ENCODE data around the gene OR5H15.
"Not testable (repeated sequence)": the region's sequence is repeated elsewhere in the genome, so short reads cannot be mapped to it uniquely, and the experiment has no call there.

OR5H15 gene

DNA sequence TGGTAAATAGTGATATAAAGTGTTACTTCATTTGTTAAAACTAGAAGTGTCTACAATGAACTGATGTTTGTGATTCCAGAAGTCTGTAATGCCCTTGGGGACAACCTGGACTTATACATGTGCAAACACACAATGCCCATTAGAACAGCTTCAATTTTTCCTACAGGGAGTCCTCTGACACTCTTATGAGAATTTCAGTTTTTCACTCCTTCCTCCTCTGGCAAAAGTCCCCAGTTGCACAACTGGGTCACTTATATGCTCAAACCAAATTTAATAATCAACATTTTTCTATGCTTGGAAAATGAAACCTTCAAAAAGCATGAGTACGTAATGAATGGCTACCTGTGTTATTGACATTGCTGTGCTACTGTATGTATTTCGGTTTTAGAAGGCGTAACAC lies at the start of gene OR5H15:
Gene OR5H15, plus strand, starts transcription at position 301 of the 400 bp plus-strand sequence. CDS start 2,004 bp downstream, outside the sequence.
- DNase-seq (ENCODE audit: low read depth), result no peak

DNA sequence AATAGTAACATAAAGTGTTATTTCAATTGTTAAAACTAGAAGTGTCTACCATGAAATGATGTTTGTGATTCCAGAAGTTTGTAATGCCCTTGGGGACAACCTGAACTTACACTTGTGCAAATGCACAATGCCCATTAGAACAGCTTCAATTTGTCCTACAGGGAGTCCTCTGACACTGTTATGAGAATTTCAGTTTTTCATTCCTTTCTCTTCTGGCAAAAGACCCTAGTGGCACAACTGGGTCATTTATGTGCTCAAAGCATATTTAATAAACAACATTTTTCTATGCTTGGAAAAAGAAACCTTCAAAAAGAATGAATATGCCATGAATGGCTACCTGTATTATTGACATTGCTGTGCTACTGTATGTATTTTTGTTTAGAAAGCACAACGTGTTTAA lies 36.1 kb upstream of the OR5H15 start, which contains the start of gene OR5H1:
Gene OR5H1, plus strand, starts transcription at position 301 of the 400 bp plus-strand sequence. CDS start 1,977 bp downstream, outside the sequence.
- DNase-seq (ENCODE audit: low read depth), result no peak

DNA sequence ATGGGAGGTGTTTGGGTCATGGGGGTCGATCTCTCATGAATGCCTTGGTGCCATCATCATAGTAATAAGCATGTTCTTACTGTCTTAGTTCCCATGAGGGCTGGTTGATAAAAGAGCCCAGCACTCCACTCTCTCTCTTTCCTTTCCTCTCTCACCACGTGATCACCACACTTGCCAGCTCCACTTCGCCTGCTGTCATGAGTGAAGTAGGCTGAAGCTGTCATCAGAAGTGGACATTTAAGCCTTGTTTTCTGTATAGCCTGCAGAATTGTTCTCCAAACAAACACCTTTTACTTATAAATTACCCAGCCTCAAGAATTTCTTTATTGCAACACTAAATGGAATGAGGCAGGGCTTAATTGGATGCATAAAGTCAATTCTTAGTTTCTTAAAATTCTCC lies 29.9 kb upstream of the OR5H15 start:
- DNase-seq (ENCODE audit: low read depth), result no peak

DNA sequence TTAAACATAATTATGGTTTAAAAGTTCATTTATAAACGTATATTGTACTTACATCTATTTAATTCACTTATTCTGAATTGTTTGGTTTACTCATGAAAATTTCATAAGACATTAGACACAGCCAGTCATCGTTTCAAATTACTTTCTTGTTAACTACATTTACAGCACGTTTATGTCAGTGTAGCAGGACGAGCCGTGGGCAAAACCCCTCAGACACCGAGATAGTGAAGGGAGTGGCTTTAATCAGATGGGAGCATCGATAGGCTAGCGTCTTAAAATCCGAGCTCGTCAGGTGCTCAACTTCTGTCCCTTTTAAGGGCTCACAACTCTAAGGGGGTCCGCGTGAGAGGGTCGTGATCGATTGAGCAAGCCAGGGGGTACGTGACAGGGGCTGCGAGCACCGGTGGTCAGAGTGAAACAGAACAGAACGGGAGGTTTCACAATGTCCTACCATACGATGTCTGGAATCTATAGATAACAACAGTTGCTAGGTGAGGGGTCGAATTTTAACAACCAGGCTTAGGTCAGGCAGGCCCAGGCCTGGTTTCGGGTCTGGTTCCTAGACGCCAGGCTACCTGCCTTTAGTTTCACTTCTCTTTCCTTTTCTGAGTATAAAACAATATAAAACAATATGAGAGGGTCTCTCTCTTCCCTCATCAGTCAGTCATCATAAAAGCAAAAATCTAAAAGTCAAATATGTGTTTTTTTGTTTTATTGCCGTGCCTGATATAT lies 28.5 kb upstream of the OR5H15 start:
- not testable (repeated sequence) for DNase-seq (ENCODE audit: low read depth)

DNA sequence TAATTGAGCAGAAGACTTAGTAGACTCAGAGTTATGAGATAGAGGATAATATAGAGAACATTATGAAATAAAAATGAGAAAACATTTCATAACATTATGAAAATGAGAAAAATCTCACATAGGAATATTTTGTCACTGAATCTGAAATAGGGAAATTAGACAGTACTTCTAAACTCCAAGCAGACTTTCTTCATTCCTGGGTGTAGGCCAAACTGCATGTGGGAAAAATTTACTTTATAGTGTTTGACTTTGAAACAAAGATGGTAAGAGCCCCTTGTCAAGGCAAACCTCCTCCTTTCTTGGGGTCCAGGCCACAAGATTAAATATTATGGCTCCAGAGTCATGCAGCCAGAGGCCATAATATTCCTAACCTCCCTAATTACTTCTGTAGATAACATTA lies 26.0 kb upstream of the OR5H15 start:
- DNase-seq (ENCODE audit: low read depth), result no peak

DNA sequence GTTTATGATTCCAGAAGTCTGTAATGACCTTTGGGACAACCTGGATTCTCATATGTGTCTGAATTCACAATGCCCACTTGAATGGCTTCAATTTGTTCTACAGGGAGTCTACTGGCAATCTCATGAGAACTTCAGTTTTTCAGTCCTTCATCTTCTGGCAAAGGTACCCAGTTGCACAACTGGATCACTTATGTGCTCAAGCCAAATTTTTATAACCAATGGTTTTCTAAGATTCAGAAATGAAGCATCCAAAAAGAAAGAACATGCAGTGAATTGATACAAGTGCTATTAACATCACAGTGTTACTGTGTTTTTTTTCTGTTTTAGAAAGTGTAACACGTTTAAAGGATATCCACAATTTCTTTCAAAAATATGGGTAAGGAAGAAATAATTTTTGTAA lies 19.3 kb upstream of the OR5H15 start, which contains the start of gene OR5H14:
Gene OR5H14, plus strand, starts transcription at position 301 of the 400 bp plus-strand sequence. CDS start 1,907 bp downstream, outside the sequence.
- DNase-seq (ENCODE audit: low read depth), result no peak

DNA sequence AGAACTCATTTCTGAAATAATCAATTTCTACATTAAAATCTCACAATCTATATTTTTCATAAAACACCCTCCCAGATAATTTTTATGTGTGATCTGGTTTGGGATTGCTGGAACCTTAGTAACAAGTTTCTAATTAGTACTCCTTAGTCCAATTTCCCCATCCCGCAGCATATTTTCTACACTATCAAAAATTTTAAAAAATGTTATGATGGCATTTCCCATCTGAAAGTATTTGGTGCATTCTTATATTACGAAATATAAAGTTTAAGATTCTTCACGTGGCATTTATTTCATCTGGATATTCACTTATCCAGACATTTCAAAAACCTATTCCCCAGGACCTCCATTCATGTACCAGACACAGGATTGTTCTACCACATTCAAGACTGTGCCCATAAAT lies 17.7 kb upstream of the OR5H15 start:
- DNase-seq (ENCODE audit: low read depth), result no peak

DNA sequence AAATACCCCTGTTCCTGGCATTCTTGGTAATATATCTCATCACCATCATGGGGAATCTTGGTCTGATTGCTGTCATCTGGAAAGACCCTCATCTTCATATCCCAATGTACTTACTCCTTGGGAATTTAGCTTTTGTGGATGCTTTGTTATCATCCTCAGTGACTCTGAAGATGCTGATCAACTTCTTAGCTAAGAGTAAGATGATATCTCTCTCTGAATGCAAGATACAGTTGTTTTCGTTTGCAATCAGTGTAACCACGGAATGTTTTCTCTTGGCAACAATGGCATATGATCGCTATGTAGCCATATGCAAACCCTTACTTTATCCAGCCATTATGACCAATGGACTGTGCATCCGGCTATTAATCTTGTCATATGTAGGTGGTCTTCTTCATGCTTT lies 17.0 kb upstream of the OR5H15 start:
- not testable (repeated sequence) for DNase-seq (ENCODE audit: low read depth)

DNA sequence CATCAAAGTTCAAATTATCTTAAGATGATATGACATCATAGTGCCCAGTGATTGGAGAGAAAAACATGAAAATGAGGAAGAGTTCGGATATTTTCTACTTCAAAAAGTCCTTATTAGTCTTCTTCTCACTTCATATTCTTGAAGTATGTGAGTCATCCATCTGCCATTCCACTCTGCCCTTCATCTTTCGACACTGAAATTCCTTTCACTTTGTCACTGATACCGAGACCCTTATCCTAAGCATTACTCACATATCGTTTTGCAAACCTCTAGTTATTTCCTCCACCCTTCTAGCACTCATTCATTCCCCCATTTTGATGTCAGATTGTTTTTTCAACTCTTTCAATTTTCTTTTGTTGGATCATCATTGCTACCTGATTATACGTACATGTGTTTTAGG lies 15.3 kb upstream of the OR5H15 start:
- DNase-seq (ENCODE audit: low read depth), result no peak

DNA sequence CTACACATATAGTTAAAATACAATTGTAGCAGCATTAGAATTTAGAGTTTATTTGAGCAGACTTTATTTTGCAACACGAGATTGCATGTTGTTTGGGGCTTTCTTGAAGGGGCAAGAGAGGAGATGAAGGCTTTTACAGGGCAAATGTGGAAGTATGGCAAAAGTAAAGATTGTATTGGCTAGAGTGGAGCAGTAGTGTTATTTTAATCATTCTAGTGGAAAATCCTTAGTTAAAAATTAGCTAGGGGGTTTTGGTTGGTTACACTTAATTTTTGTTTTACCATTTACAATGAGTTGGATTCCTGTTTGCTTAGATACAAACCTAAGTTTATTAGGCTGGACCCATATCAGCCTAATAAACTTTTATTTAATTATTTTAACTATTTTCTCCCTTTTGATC lies 4.6 kb downstream of the OR5H15 start:
- no peak for DNase-seq (ENCODE audit: low read depth)

DNA sequence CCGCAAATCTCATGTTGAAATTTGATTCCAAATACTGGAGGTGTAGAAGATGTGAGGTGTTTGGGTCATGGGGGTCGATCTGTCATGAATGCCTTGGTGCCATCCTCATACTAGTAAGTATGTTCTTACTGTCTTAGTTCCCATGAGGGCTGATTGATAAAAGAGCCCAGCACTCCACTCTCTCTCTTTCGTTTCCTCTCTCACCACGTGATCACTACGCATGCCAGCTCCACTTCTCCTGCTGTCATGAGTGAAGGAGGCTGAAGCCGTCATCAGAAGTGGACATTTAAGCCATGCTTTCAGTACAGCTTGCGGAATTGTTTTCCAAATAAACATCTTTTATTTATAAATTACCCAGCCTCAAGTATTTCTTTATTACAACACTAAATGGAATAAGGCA lies 6.1 kb downstream of the OR5H15 start:
- no peak for DNase-seq (ENCODE audit: low read depth)

DNA sequence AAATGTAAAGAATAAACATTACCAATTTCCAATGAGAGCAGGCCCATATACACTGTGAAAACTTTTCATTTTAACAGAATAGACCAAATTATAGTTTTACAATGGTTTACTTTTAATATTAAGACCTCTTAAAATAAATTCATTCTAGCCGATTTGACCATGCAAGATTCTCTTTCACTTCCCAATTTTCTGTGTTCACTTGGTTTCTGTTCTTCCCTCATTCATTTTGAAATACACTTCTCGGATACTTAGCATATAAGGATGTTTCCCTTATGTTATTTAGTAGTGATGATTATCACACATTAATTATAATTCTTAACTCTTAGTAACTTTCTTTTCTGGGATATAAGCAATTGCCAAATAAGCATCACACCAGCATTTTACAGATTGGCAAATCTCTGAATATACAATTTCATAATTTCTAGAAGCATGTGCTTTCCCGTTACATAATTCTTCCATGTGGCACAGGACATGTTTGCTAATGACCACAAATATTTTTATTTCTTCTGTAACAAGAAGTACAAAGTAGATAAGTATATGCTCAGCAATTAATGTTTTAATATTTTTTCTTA lies 13.9 kb downstream of the OR5H15 start:
- no peak for DNase-seq (ENCODE audit: low read depth)

DNA sequence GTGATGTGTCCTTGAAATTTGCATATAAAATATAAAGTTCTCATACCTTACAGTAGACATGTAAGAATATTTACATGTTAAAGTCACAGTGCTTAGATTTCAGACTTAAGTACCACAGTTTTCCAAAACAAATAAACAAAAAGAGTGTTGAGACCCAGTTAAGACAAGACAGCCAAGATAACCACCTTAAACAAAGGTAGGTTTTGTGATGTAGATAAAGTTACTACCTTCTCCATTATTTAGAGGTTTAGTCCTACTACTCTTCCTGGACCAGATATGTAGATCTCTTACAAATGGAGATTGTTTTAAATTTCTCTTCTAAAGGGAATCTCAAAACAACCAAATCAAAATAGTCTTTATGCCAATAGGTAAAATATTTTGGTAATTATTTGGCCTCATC lies 15.7 kb downstream of the OR5H15 start:
- DNase-seq (ENCODE audit: low read depth), result no peak

DNA sequence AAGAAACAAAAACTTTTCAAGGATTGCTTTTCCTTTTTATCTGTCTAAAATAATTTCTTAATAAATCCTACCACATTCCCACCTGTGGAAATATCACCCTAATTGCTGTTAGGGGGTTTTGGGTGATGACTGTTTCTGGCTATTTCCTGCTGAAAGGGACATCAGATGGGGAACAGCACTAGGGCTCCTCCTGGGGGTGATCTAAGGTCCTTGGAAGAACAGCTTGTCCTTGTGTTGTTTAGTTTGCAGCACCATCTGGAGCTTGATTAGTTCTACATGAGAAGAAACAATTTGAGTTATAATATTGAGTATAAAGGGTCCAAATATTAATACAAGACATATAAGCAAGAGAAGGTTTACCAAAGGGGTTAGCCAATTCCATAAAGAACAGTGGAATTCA lies 18.7 kb downstream of the OR5H15 start:
- no peak for DNase-seq (ENCODE audit: low read depth)

DNA sequence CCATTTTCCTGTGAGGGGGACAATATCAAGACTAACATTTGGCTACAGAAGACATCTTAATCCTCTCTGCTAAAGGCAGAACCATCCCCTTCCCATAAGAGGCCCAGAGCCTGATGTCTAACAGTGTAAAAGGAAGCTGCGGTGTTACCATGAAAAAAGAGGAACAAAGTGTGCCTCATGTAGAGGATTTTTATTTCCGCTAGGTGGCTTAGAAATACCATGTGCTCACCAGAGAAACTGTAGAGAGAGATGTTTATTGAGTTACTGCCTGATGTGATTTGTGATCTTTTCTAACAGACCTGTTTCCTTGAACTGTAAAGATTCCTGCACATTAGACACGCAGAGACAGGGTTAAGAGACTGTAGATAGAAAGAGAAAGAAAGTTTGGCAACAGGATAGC lies 22.0 kb downstream of the OR5H15 start:
- no peak for DNase-seq (ENCODE audit: low read depth)

DNA sequence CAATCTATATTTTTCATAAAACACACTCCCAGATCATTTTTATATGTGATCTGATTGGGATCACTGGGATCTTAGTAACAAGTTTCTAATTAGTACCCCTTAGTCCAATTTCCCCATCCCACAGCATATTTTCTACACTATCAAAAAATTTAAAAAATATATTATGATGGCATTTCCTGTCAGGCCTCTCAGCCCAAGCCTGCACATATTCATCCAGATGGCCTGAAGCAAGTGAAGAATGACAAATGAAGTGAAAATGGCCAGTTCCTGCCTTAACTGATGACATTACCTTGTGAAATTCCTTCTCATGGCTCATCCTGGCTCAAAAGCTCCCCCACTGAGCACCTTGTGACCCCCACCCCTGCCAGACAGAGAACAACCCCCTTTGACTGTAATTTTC lies 24.4 kb downstream of the OR5H15 start:
- DNase-seq (ENCODE audit: low read depth), result not testable (repeated sequence)

DNA sequence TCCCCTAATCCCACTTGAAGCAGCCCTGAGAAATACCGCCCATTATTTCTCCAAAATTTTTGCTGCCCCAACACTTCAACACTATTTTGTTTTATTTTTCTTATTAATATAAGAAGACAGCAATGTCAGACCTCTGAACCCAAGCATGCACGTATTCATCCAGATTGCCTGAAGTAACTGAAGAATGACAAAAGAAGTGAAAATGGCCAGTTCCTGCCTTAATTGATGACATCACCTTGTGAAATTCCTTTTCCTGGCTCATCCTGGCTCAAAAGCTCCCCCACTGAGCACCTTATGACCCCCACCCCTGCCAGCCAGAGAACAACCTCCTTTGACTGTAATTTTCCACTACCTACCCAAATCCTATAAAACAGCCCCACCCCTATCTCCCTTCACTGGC lies 29.8 kb downstream of the OR5H15 start:
- DNase-seq (ENCODE audit: low read depth), result not testable (repeated sequence)

DNA sequence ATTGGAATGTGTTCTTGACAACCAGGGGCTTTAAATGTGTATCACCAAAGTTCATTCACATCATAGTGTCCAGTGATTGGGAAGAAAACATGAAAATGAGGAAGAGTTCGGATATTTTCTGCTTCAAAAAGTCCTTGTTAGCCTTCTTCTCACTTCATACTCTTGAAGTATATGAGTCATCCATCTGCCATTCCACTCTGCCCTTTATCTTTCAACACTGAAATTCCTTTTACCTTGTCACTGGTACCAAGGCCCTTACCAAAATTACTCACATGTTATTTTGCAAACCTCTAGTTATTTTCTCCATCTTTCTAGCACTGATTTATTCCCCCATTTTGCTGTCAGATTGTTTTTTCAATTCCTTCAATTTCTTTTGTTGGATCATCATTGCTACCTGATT lies 32.5 kb downstream of the OR5H15 start:
- no peak for DNase-seq (ENCODE audit: low read depth)

DNA sequence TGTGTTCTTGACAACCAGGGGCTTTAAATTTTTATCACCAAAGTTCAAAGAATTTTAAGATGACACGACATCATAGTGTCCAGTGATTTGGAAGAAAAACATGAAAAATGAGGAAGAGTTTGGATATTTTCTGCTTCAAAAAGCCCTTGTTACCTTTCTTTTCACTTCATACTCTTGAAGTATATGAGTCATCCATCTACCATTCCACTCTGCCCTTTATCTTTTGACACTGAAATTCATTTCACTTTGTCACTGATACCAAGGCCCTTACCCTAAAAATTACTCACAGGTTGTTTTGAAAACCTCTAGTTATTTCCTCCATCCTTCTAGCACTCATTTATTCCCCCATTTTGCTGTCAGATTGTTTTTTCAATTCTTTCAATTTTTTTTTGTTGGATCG lies 42.7 kb downstream of the OR5H15 start:
- DNase-seq (ENCODE audit: low read depth), result no peak

DNA sequence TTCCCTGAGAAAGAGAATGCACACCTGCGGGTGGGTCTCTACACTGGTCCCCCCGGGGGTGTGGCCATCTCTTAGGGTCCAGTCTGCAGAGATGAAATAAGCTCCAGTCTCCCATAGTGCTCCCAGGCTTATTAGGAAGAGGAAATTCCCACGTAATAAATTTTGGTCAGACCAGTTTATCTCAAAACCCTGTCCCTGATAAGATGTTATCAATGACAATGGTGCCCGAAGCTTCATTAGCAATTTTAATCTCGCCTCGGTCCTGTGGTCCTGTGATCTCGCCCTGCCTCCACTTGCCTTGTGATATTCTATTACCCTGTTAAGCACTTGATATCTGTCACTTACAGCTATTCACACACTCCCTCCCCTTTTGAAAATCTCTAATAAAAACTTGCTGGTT lies 46.8 kb downstream of the OR5H15 start:
- DNase-seq (ENCODE audit: low read depth), result no peak

DNA sequence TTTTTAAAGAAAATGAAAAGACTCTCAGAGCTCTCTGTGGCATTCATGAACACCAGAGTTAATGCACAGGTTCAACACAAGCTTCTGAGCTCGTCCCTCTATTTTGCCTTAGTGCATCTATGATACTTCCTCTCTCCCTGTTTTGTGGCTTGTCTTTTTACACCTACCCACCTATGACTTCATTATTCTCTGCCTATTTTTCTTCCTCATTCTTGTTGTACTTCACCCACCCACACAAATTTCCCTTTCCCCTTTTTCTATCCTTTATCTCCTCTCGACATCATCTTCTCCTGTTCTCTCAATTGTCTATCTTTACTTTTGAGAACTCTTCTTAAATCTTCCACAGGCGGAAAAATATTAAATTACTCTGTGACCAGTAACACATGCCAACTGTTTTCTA lies 48.6 kb downstream of the OR5H15 start:
- no peak for DNase-seq (ENCODE audit: low read depth)

All from activated T-cell treated with anti-CD3 and anti-CD28 coated beads for 48 hours (primary cell).